Head of caudate nucleus (tissue), 42 donors: ENCODE data around the gene ZC3H7A.
"Not testable (repeated sequence)": the region's sequence is repeated elsewhere in the genome, so short reads cannot be mapped to it uniquely, and the experiment has no call there.

ENCODE experiments used
- DNase-seq, 42 donors: peaks; one replicate each; pipeline versions ENCODE4 v3.0.0 to v3.0.0-alpha.2; 2020 to 2021; ENCODE audit warnings: mixed read lengths in 7 of 42
- intact Hi-C: fragments of 100-400 bp; cut with DNase I; formaldehyde crosslinking; loops from one replicate; pipeline ENCODE4 v1.15.0; 2022

Gene ZC3H7A

GRCh38 chr16:11797166-11797956 lies at the start of gene ZC3H7A:
TSS of gene ZC3H7A (minus strand) at chr16:11797258. CDS start at chr16:11782354, 14,904 bp downstream.
- DNase-seq = peak; percentile 88 to 98 (median 96)
- intact Hi-C loops = loop anchor here (2.0 to 10.0 kb wide), 3 partner anchors 55 to 403 kb away; partner anchors contain the start of genes GSPT1 and TXNDC11

GRCh38 chr16:11844499-11844898 lies 47.4 kb upstream of the ZC3H7A start:
- intact Hi-C loops = no loop called here
- no peak for DNase-seq

GRCh38 chr16:11843861-11844260 lies 46.8 kb upstream of the ZC3H7A start:
- intact Hi-C loops = no loop called here
- DNase-seq = no peak

- no peak for DNase-seq
- intact Hi-C loops = no loop called here
Observed at GRCh38 chr16:11843206-11843605, 46.1 kb upstream of the ZC3H7A start.

- intact Hi-C loops = no loop called here
- DNase-seq = no peak
Observed at GRCh38 chr16:11841026-11841425, 44.0 kb upstream of the ZC3H7A start.

GRCh38 chr16:11836650-11837244 lies 39.7 kb upstream of the ZC3H7A start:
- DNase-seq = no peak
- intact Hi-C loops = no loop called here

GRCh38 chr16:11835891-11836649 lies 39.0 kb upstream of the ZC3H7A start:
- intact Hi-C loops = no loop called here
- no peak for DNase-seq

- intact Hi-C loops = no loop called here
- no peak for DNase-seq
Observed at GRCh38 chr16:11835309-11835708, 38.3 kb upstream of the ZC3H7A start.

GRCh38 chr16:11833951-11834695 lies 37.1 kb upstream of the ZC3H7A start:
- intact Hi-C loops = no loop called here
- no peak for DNase-seq

GRCh38 chr16:11828696-11829095 lies 31.6 kb upstream of the ZC3H7A start:
- intact Hi-C loops = no loop called here
- DNase-seq = no peak

GRCh38 chr16:11825520-11826165 lies 28.6 kb upstream of the ZC3H7A start:
- DNase-seq, intact Hi-C loops: not testable (repeated sequence)

GRCh38 chr16:11824362-11824761 lies 27.3 kb upstream of the ZC3H7A start:
- intact Hi-C loops = no loop called here
- no peak for DNase-seq

GRCh38 chr16:11823645-11824044 lies 26.6 kb upstream of the ZC3H7A start:
- DNase-seq, intact Hi-C loops: not testable (repeated sequence)

- peak in 1 of 42 donors; percentile 6 for DNase-seq
- intact Hi-C loops = no loop called here
Observed at GRCh38 chr16:11819798-11820197, 22.7 kb upstream of the ZC3H7A start.

- intact Hi-C loops = not testable (repeated sequence)
- peak in 1 of 42 donors; percentile 2 for DNase-seq
Observed at GRCh38 chr16:11818970-11819369, 21.9 kb upstream of the ZC3H7A start.

GRCh38 chr16:11816123-11816522 lies 19.1 kb upstream of the ZC3H7A start:
- intact Hi-C loops = no loop called here
- no peak for DNase-seq

GRCh38 chr16:11814800-11815199 lies 17.7 kb upstream of the ZC3H7A start:
- DNase-seq = not testable (repeated sequence)

GRCh38 chr16:11806721-11807120 lies 9.7 kb upstream of the ZC3H7A start:
- intact Hi-C loops = no loop called here
- DNase-seq = no peak

More at GRCh38 chr16:11814800-11815199, 17.7 kb upstream of the ZC3H7A start:
- intact Hi-C loops = not testable (repeated sequence)

- intact Hi-C loops = no loop called here
- no peak for DNase-seq
Observed at GRCh38 chr16:11805556-11805955, 8.5 kb upstream of the ZC3H7A start.
